Testis (tissue), 2 donors: ENCODE results near the gene PGM2L1.
"Not testable (repeated sequence)": the region's sequence is repeated elsewhere in the genome, so short reads cannot be mapped to it uniquely, and the experiment has no call there.

Experiments
- CTCF ChIP-seq, 3 experiments: fragments of 450-650 bp in 2 of 3; fragments of 200-600 bp in 1 of 3; sonication (generic) in 1 of 3; IDR thresholded peaks; one replicate each; pipeline ENCODE4 v1.5.1; 2016 to 2019; ENCODE audit warnings: antibody characterized with exemption in 3 of 3, mild to moderate bottlenecking in 2 of 3, moderate library complexity in 1 of 3
- POLR2A ChIP-seq: fragments of 450-650 bp; IDR thresholded peaks from one replicate; pipeline ENCODE4 v1.6.1; 2017; ENCODE audit warnings: antibody characterized with exemption, mild to moderate bottlenecking, moderate library complexity

GRCh38 chr11:74416974-74417373 lies 18.7 kb upstream of the PGM2L1 start:
- not testable (repeated sequence) for TF ChIP-seq CTCF (IDR thresholded peaks at IDR 0.05); POLR2A
